Measurements from ENCODE around the gene OPHN1. TPM values are rescaled to one million over a fixed set of nuclear protein-coding genes. Genes with fewer than 3 reads are reported as not detected.

The OPHN1 gene
- total RNA-seq, 1 experiment from 2014 or later = 4.4 TPM

- TF ChIP-seq HMGXB4 (CRISPR knock-in tag; IDR thresholded peaks at IDR 0.05) = no peak
- TF ChIP-seq, protein P1, sequence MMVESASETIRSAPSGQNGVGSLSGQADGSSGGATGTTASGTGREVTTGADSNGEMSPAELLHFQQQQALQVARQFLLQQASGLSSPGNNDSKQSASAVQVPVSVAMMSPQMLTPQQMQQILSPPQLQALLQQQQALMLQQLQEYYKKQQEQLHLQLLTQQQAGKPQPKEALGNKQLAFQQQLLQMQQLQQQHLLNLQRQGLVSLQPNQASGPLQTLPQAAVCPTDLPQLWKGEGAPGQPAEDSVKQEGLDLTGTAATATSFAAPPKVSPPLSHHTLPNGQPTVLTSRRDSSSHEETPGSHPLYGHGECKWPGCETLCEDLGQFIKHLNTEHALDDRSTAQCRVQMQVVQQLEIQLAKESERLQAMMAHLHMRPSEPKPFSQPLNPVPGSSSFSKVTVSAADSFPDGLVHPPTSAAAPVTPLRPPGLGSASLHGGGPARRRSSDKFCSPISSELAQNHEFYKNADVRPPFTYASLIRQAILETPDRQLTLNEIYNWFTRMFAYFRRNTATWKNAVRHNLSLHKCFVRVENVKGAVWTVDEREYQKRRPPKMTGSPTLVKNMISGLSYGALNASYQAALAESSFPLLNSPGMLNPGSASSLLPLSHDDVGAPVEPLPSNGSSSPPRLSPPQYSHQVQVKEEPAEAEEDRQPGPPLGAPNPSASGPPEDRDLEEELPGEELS (CRISPR knock-in tag; IDR thresholded peaks at IDR 0.05) = no peak
- TF ChIP-seq SP1 (CRISPR knock-in tag; conservative IDR thresholded peaks at IDR 0.05) = no peak
Observed at GRCh38 chrX:68114573-68115129, 318.6 kb downstream of the OPHN1 start (continued).

- peaks cover 22% of the 10 kb centered on the region for H3K4me1 Mint-ChIP-seq
- no peaks in the 10 kb centered on the region for H3K9me3 Mint-ChIP-seq
- POLR2A ChIA-PET = no interaction called here
- peaks cover 5% of the 10 kb centered on the region; the same call in 1 of the 2 replicates for H3K36me3 Mint-ChIP-seq
- no peak for ATAC-seq
- no peaks in the 10 kb centered on the region for H3K27me3 Mint-ChIP-seq (ENCODE audit: low read depth)
- no peak for DNase-seq (ENCODE audit: low spot score)
- H3K27ac Mint-ChIP-seq = no peak overlapping the region
- no peak overlapping the region for H3K4me3 Mint-ChIP-seq
- CTCF ChIA-PET = interaction anchor here (1.1 kb wide), 1 partner anchor 96 kb away, joined by 3 read pairs; no protein-coding TSS in a partner anchor
- TF ChIP-seq ATF1 (CRISPR knock-in tag; IDR thresholded peaks at IDR 0.05) (no peak), JUN (CRISPR knock-in tag; IDR thresholded peaks at IDR 0.05) (no peak), USF1 (CRISPR knock-in tag; IDR thresholded peaks at IDR 0.05) (no peak), MLX (CRISPR knock-in tag; IDR thresholded peaks at IDR 0.05) (no peak), ZNF416 (CRISPR knock-in tag; IDR thresholded peaks at IDR 0.05) (no peak), MXD4 (CRISPR knock-in tag; IDR thresholded peaks at IDR 0.05; ENCODE audit: borderline replicate concordance) (no peak), GABPB1 (CRISPR knock-in tag; IDR thresholded peaks at IDR 0.05) (no peak)
- TF ChIP-seq, protein P2, sequence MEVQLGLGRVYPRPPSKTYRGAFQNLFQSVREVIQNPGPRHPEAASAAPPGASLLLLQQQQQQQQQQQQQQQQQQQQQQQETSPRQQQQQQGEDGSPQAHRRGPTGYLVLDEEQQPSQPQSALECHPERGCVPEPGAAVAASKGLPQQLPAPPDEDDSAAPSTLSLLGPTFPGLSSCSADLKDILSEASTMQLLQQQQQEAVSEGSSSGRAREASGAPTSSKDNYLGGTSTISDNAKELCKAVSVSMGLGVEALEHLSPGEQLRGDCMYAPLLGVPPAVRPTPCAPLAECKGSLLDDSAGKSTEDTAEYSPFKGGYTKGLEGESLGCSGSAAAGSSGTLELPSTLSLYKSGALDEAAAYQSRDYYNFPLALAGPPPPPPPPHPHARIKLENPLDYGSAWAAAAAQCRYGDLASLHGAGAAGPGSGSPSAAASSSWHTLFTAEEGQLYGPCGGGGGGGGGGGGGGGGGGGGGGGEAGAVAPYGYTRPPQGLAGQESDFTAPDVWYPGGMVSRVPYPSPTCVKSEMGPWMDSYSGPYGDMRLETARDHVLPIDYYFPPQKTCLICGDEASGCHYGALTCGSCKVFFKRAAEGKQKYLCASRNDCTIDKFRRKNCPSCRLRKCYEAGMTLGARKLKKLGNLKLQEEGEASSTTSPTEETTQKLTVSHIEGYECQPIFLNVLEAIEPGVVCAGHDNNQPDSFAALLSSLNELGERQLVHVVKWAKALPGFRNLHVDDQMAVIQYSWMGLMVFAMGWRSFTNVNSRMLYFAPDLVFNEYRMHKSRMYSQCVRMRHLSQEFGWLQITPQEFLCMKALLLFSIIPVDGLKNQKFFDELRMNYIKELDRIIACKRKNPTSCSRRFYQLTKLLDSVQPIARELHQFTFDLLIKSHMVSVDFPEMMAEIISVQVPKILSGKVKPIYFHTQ (CRISPR knock-in tag; IDR thresholded peaks at IDR 0.05) = no peak
Observed at GRCh38 chrX:68113837-68114572, 319.3 kb downstream of the OPHN1 start.

DNA sequence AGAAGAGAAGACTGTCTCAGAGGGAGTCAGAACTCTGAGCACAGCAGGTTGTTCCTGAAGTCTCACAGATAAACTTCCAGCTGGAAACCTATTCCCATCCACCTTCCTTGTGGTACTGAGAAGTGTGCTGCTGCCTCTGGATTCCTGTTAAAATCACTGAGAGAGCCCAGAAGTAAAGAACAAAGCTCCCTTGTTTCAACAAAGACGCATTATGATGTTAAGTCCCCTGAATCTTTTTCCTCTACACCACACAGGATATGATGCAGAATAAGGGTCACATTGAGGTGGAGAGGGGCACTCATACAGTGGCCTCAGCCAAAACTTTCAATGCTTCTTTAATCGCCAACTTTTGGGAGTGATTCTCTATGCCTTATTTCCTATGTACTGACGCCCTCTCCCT lies 321.0 kb downstream of the OPHN1 start:
- H3K9me3 Mint-ChIP-seq = no peaks in the 10 kb centered on the region
- peak overlapping the region; percentile 22; the same call in 1 of the 2 replicates for H3K27ac Mint-ChIP-seq
- peaks cover 19% of the 10 kb centered on the region for H3K4me1 Mint-ChIP-seq
- peak; percentile 79 for ATAC-seq
- no peaks in the 10 kb centered on the region for H3K27me3 Mint-ChIP-seq (ENCODE audit: low read depth)
- peaks cover 6% of the 10 kb centered on the region; the same call in 1 of the 2 replicates for H3K36me3 Mint-ChIP-seq
- DNase-seq (ENCODE audit: low spot score) = no peak
- POLR2A ChIA-PET = no interaction called here
- no peak overlapping the region for H3K4me3 Mint-ChIP-seq
- CTCF ChIA-PET = no interaction called here
- TF ChIP-seq, protein P3, sequence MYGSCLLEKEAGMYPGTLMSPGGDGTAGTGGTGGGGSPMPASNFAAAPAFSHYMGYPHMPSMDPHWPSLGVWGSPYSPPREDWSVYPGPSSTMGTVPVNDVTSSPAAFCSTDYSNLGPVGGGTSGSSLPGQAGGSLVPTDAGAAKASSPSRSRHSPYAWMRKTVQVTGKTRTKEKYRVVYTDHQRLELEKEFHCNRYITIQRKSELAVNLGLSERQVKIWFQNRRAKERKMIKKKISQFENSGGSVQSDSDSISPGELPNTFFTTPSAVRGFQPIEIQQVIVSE (CRISPR knock-in tag; IDR thresholded peaks at IDR 0.05; ENCODE audit: borderline replicate concordance) = no peak
- TF ChIP-seq ZNF263 (CRISPR knock-in tag; IDR thresholded peaks at IDR 0.05; ENCODE audit: low read depth) = no peak
- TF ChIP-seq, protein P4, sequence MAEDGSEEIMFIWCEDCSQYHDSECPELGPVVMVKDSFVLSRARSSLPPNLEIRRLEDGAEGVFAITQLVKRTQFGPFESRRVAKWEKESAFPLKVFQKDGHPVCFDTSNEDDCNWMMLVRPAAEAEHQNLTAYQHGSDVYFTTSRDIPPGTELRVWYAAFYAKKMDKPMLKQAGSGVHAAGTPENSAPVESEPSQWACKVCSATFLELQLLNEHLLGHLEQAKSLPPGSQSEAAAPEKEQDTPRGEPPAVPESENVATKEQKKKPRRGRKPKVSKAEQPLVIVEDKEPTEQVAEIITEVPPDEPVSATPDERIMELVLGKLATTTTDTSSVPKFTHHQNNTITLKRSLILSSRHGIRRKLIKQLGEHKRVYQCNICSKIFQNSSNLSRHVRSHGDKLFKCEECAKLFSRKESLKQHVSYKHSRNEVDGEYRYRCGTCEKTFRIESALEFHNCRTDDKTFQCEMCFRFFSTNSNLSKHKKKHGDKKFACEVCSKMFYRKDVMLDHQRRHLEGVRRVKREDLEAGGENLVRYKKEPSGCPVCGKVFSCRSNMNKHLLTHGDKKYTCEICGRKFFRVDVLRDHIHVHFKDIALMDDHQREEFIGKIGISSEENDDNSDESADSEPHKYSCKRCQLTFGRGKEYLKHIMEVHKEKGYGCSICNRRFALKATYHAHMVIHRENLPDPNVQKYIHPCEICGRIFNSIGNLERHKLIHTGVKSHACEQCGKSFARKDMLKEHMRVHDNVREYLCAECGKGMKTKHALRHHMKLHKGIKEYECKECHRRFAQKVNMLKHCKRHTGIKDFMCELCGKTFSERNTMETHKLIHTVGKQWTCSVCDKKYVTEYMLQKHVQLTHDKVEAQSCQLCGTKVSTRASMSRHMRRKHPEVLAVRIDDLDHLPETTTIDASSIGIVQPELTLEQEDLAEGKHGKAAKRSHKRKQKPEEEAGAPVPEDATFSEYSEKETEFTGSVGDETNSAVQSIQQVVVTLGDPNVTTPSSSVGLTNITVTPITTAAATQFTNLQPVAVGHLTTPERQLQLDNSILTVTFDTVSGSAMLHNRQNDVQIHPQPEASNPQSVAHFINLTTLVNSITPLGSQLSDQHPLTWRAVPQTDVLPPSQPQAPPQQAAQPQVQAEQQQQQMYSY (CRISPR knock-in tag; IDR thresholded peaks at IDR 0.05) = no peak
